Spleen (tissue), 11 donors: ENCODE measurements around the gene HSD17B2. TPM values are rescaled to one million over a fixed set of nuclear protein-coding genes. Genes with fewer than 3 reads are reported as not detected.

Source experiments
- DNase-seq: peaks from one replicate; pipeline ENCODE4 v3.0.0-alpha.2; 2020
- H3K27ac ChIP-seq, 8 donors: fragments of 200-600 bp; sonication (generic) in 7 of 8; 1 replicate in 4 of 8; 2 replicates in 4 of 8; pipeline versions ENCODE4 v1.5.0 to v1.8.0; 2016 to 2021; ENCODE audit warnings: inconsistent platforms in 4 of 8, mild to moderate bottlenecking in 4 of 8, moderate library complexity in 1 of 8
- H3K27me3 ChIP-seq, 7 donors: fragments of 200-600 bp; sonication (generic) in 6 of 7; replicated peaks in 1 of 7; 1 replicate in 4 of 7; 2 replicates in 3 of 7; pipeline versions ENCODE4 v1.5.0 to v1.8.0; 2016 to 2021; ENCODE audit warnings: inconsistent platforms in 3 of 7, mild to moderate bottlenecking in 1 of 7
- H3K36me3 ChIP-seq, 6 donors: fragments of 200-600 bp; sonication (generic) in 5 of 6; 1 replicate in 4 of 6; 2 replicates in 2 of 6; pipeline versions ENCODE4 v1.5.0 to v1.8.0; 2016 to 2021; ENCODE audit warnings: inconsistent platforms in 2 of 6
- H3K4me1 ChIP-seq, 6 donors: fragments of 200-600 bp; sonication (generic) in 5 of 6; 1 replicate in 3 of 6; 2 replicates in 3 of 6; pipeline versions ENCODE4 v1.5.0 to v1.8.0; 2016 to 2021; ENCODE audit warnings: inconsistent platforms in 3 of 6
- H3K4me3 ChIP-seq, 8 donors: fragments of 200-600 bp; sonication (generic) in 7 of 8; 1 replicate in 4 of 8; 2 replicates in 4 of 8; pipeline versions ENCODE4 v1.5.0 to v1.8.0; 2016 to 2021; ENCODE audit warnings: inconsistent platforms in 4 of 8, mild to moderate bottlenecking in 4 of 8, moderate library complexity in 2 of 8
- H3K9me3 ChIP-seq, 8 donors: fragments of 200-600 bp; sonication (generic) in 7 of 8; 1 replicate in 4 of 8; 2 replicates in 4 of 8; pipeline versions ENCODE4 v1.5.0 to v1.8.0; 2016 to 2021; ENCODE audit warnings: inconsistent platforms in 4 of 8
- POLR2A ChIP-seq, 3 donors: fragments of 450-650 bp; IDR thresholded peaks; one replicate each; pipeline ENCODE4 v1.5.1; 2017; ENCODE audit warnings: antibody characterized with exemption in 3 of 3, mild to moderate bottlenecking in 1 of 3
- POLR2AphosphoS5 ChIP-seq, 3 donors: sonication (generic); formaldehyde crosslinking; IDR thresholded peaks; one replicate each; pipeline ENCODE4 v1.5.1; 2017; ENCODE audit warnings: antibody characterized with exemption in 3 of 3
- WGBS, 5 donors: extraction: QIAGEN DNeasy Blood & Tissue Kit in 3 of 5; methylation state at CpG; one replicate each; pipeline versions ENCODE4 v1.1.5 to v1.1.7; 2013 to 2018; 5-methylcytosine and 5-hydroxymethylcytosine counted together
- intact Hi-C: fragments of 100-400 bp; cut with DNase I; formaldehyde crosslinking; loops from one replicate; pipeline ENCODE4 v1.15.0; 2023; ENCODE audit warnings: low total_unique reads
- polyA plus RNA-seq, 3 donors: library from polyadenylated mRNA; stranded (reverse); fragments of 200-250 nt; gene quantifications; one replicate each; pipeline ENCODE4 v1.2.1, GENCODE V29; 2013
- total RNA-seq, 7 donors: library from RNA; depleted of rRNA in 3 of 7; stranded (reverse); fragments of >200 nt in 3 of 7; fragmentation: NEBNext Ultra II Directional in 4 of 7; extraction: Animal tissue kit (Norgen Biotek cat#: 25700) in 4 of 7; gene quantifications; one replicate each; pipeline versions ENCODE4 v1.1.0 to v1.2.1, GENCODE V29; 2016 to 2021
- TF ChIP-seq, protein P1 (sequence below), 11 experiments: fragments of 200-600 bp in 7 of 11; fragments of 450-650 bp in 4 of 11; sonication (generic) in 4 of 11; IDR thresholded peaks in 8 of 11; conservative IDR thresholded peaks in 3 of 11; 1 replicate in 7 of 11; 2 replicates in 4 of 11; pipeline versions ENCODE4 v1.4.0 to v1.8.0; 2016 to 2021; ENCODE audit warnings: antibody characterized with exemption in 11 of 11, inconsistent platforms in 4 of 11, mild to moderate bottlenecking in 1 of 11
- donor health status: healthy with polysubstance abuse.
- donor health status: DM: no; HTN: no; CAD: no; lungs with moderate emphysema.
- donor health status: DM: no; HTN: no; CAD: no.
- donor health status: Bipolar disorder and iron deficiency.
- donor health status: healthy.
- donor health status: DM: no; HTN: no; CAD: no.
- donor health status: DM: yes; HTN: yes; CAD: no.

Gene HSD17B2
- total and polyA plus RNA-seq, 10 donors, result 0.09 to 0.13 TPM; not detected in 8

DNA sequence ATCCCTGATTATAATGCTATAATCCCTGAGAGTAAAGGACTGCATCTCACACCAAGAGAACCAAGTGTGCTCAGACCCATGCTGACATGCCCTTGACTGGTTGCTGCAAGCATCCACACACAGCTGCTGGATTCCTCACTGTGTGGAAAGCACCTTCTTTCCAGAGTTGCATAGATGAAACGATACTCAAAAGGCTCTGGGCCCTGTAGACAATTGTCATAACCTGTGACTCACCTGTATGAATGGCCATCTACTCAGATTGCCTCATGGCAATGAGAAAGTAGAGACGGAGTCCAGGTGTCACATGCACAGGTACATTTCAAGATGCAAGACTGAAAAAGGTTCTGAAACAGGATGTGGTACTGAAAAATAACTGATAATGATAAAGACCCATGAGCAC is 76.9 kb downstream of the HSD17B2 start:
- no peaks in the 10 kb centered on the region for H3K4me1 ChIP-seq
- no peaks in the 10 kb centered on the region for H3K9me3 ChIP-seq
- DNase-seq, result no peak
- no peak overlapping the region for H3K27ac ChIP-seq
- no peak overlapping the region for H3K4me3 ChIP-seq
- H3K36me3 ChIP-seq, result no peaks in the 10 kb centered on the region
- TF ChIP-seq POLR2A (IDR thresholded peaks at IDR 0.05), result no peak
- no peak for TF ChIP-seq POLR2AphosphoS5 (IDR thresholded peaks at IDR 0.05)
- TF ChIP-seq, protein P1, sequence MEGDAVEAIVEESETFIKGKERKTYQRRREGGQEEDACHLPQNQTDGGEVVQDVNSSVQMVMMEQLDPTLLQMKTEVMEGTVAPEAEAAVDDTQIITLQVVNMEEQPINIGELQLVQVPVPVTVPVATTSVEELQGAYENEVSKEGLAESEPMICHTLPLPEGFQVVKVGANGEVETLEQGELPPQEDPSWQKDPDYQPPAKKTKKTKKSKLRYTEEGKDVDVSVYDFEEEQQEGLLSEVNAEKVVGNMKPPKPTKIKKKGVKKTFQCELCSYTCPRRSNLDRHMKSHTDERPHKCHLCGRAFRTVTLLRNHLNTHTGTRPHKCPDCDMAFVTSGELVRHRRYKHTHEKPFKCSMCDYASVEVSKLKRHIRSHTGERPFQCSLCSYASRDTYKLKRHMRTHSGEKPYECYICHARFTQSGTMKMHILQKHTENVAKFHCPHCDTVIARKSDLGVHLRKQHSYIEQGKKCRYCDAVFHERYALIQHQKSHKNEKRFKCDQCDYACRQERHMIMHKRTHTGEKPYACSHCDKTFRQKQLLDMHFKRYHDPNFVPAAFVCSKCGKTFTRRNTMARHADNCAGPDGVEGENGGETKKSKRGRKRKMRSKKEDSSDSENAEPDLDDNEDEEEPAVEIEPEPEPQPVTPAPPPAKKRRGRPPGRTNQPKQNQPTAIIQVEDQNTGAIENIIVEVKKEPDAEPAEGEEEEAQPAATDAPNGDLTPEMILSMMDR (IDR thresholded peaks at IDR 0.05 in 8 of 11, conservative IDR thresholded peaks at IDR 0.05 in 3 of 11), result no peak
- intact Hi-C loops, result no loop called here
- peaks cover 0 to 7% (median 0%) of the 10 kb centered on the region in 7 donors for H3K27me3 ChIP-seq
- WGBS, 5 donors, result 63 to 81% (median 66%) methylated on average over 2 of the region's 2 CpGs

DNA sequence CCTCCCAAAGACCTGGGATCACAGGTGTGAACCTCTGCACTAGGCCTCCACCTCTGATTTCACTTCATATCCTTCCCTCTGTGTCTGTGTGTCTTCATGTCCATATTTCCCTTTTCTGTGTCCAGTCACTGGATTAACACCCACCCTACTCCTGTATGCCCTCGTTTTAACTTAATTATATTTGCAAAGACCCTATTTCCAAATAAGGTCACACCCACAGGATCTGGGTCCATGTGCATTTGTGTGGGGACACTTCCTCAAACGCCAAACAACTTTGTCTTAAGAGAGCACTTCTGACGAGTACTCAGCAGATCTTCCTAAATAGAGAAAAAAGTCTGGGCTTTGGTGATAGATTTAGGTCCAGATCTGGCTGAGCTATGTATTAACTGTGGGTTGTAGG is 78.7 kb downstream of the HSD17B2 start:
- TF ChIP-seq, protein P1 (IDR thresholded peaks at IDR 0.05 in 8 of 11, conservative IDR thresholded peaks at IDR 0.05 in 3 of 11), result no peak
- no peak for TF ChIP-seq POLR2AphosphoS5 (IDR thresholded peaks at IDR 0.05)
- no peak for TF ChIP-seq POLR2A (IDR thresholded peaks at IDR 0.05)
- 54 to 67% (median 59%) methylated on average over 3 of the region's 3 CpGs for WGBS, 5 donors
- no peak for DNase-seq
- H3K4me3 ChIP-seq, result no peak overlapping the region
- H3K9me3 ChIP-seq, result no peaks in the 10 kb centered on the region
- intact Hi-C loops, result no loop called here
- H3K4me1 ChIP-seq, result no peaks in the 10 kb centered on the region
- H3K36me3 ChIP-seq, result no peaks in the 10 kb centered on the region
- H3K27me3 ChIP-seq, result peaks cover 0 to 7% (median 0%) of the 10 kb centered on the region in 7 donors
- no peak overlapping the region for H3K27ac ChIP-seq

DNA sequence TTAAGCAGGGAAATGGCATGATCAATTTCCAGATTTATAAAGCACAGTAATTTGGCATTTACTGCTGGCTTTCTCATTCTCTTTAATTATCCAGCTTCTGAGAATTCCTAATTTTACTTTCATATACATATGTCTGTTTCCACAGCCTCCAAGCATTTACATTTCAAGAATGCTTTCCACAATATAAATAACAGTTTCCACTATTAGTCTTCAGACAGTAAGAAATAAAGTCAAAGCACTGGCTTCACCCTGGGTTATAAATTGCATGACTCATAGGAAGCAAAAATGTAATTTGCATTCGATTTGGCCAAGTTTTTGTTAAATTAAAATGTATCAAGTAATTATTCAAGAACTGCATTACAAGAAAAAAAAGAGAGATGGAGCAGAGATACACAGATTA is 81.5 kb downstream of the HSD17B2 start:
- Histone ChIP-seq H3K36me3 (no peaks in the 10 kb centered on the region), H3K9me3 (no peaks in the 10 kb centered on the region), H3K27me3 (no peaks in the 10 kb centered on the region), H3K4me3 (no peak overlapping the region), H3K27ac (no peak overlapping the region), H3K4me1 (no peaks in the 10 kb centered on the region)
- TF ChIP-seq, protein P1 (IDR thresholded peaks at IDR 0.05 in 8 of 11, conservative IDR thresholded peaks at IDR 0.05 in 3 of 11), result no peak
- TF ChIP-seq POLR2A (IDR thresholded peaks at IDR 0.05) (no peak), POLR2AphosphoS5 (IDR thresholded peaks at IDR 0.05) (no peak)
- 74 to 91% (median 82%) methylated on average over 1 of the region's 1 CpG for WGBS, 5 donors
- intact Hi-C loops, result no loop called here
- DNase-seq, result no peak

DNA sequence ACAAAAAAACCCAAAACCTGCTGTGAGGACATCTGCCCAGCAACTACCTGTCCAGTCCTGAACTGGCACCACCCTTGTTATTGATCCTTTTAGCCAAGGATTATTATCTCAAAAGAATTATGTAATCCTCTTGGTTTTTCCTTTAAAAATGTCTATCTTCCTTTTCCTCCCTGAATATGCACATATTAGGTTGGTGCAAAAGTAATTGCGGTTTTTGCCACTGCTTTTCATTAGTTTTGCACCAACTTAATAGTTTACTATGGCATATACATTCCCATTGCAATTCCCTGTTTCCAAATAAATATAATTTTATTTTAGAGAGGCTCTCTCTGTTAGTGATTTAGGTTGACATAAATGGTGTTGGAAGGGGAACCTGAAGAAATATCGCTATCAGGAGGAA is 83.7 kb downstream of the HSD17B2 start:
- intact Hi-C loops, result no loop called here
- no peak overlapping the region for H3K27ac ChIP-seq
- H3K4me3 ChIP-seq, result no peak overlapping the region
- no peaks in the 10 kb centered on the region for H3K27me3 ChIP-seq
- 83 to 94% (median 89%) methylated on average over 2 of the region's 2 CpGs for WGBS, 5 donors
- H3K4me1 ChIP-seq, result no peaks in the 10 kb centered on the region
- no peaks in the 10 kb centered on the region for H3K9me3 ChIP-seq
- no peak for DNase-seq
- H3K36me3 ChIP-seq, result no peaks in the 10 kb centered on the region
- TF ChIP-seq POLR2A (IDR thresholded peaks at IDR 0.05) (no peak), POLR2AphosphoS5 (IDR thresholded peaks at IDR 0.05) (no peak)
- TF ChIP-seq, protein P1 (IDR thresholded peaks at IDR 0.05 in 8 of 11, conservative IDR thresholded peaks at IDR 0.05 in 3 of 11), result no peak
